Testis (tissue), 2 donors: ENCODE data around the gene TM4SF4.

Experiments
- CTCF ChIP-seq, 3 experiments: fragments of 450-650 bp in 2 of 3; fragments of 200-600 bp in 1 of 3; sonication (generic) in 1 of 3; IDR thresholded peaks; one replicate each; pipeline ENCODE4 v1.5.1; 2016 to 2019; ENCODE audit warnings: antibody characterized with exemption in 3 of 3, mild to moderate bottlenecking in 2 of 3, moderate library complexity in 1 of 3
- POLR2A ChIP-seq: fragments of 450-650 bp; IDR thresholded peaks from one replicate; pipeline ENCODE4 v1.6.1; 2017; ENCODE audit warnings: antibody characterized with exemption, mild to moderate bottlenecking, moderate library complexity

GRCh38 chr3:149511040-149511626 lies 36.6 kb downstream of the TM4SF4 start:
- TF ChIP-seq CTCF (IDR thresholded peaks at IDR 0.05) (no peak), POLR2A (no peak)
